Measurements from ENCODE around the gene CCDC63. TPM values are rescaled to one million over a fixed set of nuclear protein-coding genes. Genes with fewer than 3 reads are reported as not detected.

Gene CCDC63
- polyA plus RNA-seq, 1 of the 3 experiments (the other 2 are of a cell fraction), result not detected

GRCh38 chr12:110935588-110935987 is 88.8 kb downstream of the CCDC63 start:
- Histone ChIP-seq H3K79me2 (ENCODE audit: insufficient read depth) (no peaks in the 10 kb centered on the region), H3K4me2 (no peak overlapping the region), H3K9ac (no peak overlapping the region), H3K36me3 (replicated peaks in 1 of 2; ENCODE audit: control insufficient read depth in 1 of 2, insufficient read depth in 2 of 2, low read length in 1 of 2) (no peaks in the 10 kb centered on the region), H3K27ac (ENCODE audit: low read depth in 2 of 2, low read length in 1 of 2) (no peak overlapping the region), H3K27me3 (ENCODE audit: insufficient read depth) (no peaks in the 10 kb centered on the region), H3F3A (replicated peaks; ENCODE audit: insufficient read depth) (peaks cover 3% of the 10 kb centered on the region), H2AFZ (ENCODE audit: low read depth) (no peak overlapping the region), H3K4me1 (ENCODE audit: control insufficient read depth in 1 of 2, insufficient read depth in 2 of 2, low read depth in 1 of 2, low read length in 1 of 2) (no peaks in the 10 kb centered on the region; a peak in 1 of 4 replicates), H3K9me3 (no peaks in the 10 kb centered on the region), H3K4me3 (ENCODE audit: low read depth in 2 of 2, low read length in 1 of 2) (no peak overlapping the region), H3K9me2 (no peaks in the 10 kb centered on the region), H4K20me1 (ENCODE audit: insufficient read depth) (no peaks in the 10 kb centered on the region)
- TF ChIP-seq TEAD4 (IDR thresholded peaks at IDR 0.05; ENCODE audit: borderline replicate concordance, insufficient read depth), result no peak
- TF ChIP-seq POLR2AphosphoS5 (IDR thresholded peaks at IDR 0.05; ENCODE audit: low read depth, low read length), result no peak
- TF ChIP-seq, protein P1, sequence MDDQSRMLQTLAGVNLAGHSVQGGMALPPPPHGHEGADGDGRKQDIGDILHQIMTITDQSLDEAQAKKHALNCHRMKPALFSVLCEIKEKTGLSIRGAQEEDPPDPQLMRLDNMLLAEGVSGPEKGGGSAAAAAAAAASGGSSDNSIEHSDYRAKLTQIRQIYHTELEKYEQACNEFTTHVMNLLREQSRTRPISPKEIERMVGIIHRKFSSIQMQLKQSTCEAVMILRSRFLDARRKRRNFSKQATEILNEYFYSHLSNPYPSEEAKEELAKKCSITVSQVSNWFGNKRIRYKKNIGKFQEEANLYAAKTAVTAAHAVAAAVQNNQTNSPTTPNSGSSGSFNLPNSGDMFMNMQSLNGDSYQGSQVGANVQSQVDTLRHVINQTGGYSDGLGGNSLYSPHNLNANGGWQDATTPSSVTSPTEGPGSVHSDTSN (IDR thresholded peaks at IDR 0.05), result no peak
- no peak for TF ChIP-seq NRF1 (IDR thresholded peaks at IDR 0.05; ENCODE audit: low read depth, low read length)
- no peak for TF ChIP-seq NFIC (IDR thresholded peaks at IDR 0.05; ENCODE audit: borderline replicate concordance)
- TF ChIP-seq RCOR1 (IDR thresholded peaks at IDR 0.05; ENCODE audit: low read length), result no peak
- no peak for TF ChIP-seq GABPA (IDR thresholded peaks at IDR 0.05; ENCODE audit: low read depth)
- no peak for TF ChIP-seq MEF2A (IDR thresholded peaks at IDR 0.05; ENCODE audit: borderline replicate concordance, low read depth)
- no peak for TF ChIP-seq CHD2 (IDR thresholded peaks at IDR 0.05; ENCODE audit: low read length, partially characterized antibody)
- no peak for TF ChIP-seq RFX5 (IDR thresholded peaks at IDR 0.05; ENCODE audit: low read length)
- TF ChIP-seq FOSL2 (IDR thresholded peaks at IDR 0.05; ENCODE audit: borderline replicate concordance, low read depth), result no peak
- TF ChIP-seq EP300 (IDR thresholded peaks at IDR 0.05; ENCODE audit: borderline replicate concordance in 1 of 2, low read depth in 1 of 2, low read length in 1 of 2), result no peak
- TF ChIP-seq GATA2 (CRISPR knock-in tag; IDR thresholded peaks at IDR 0.05), result no peak
- TF ChIP-seq, protein P2, sequence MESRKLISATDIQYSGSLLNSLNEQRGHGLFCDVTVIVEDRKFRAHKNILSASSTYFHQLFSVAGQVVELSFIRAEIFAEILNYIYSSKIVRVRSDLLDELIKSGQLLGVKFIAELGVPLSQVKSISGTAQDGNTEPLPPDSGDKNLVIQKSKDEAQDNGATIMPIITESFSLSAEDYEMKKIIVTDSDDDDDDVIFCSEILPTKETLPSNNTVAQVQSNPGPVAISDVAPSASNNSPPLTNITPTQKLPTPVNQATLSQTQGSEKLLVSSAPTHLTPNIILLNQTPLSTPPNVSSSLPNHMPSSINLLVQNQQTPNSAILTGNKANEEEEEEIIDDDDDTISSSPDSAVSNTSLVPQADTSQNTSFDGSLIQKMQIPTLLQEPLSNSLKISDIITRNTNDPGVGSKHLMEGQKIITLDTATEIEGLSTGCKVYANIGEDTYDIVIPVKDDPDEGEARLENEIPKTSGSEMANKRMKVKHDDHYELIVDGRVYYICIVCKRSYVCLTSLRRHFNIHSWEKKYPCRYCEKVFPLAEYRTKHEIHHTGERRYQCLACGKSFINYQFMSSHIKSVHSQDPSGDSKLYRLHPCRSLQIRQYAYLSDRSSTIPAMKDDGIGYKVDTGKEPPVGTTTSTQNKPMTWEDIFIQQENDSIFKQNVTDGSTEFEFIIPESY (IDR thresholded peaks at IDR 0.05; ENCODE audit: borderline replicate concordance, low read depth), result no peak
- TF ChIP-seq, protein P3, sequence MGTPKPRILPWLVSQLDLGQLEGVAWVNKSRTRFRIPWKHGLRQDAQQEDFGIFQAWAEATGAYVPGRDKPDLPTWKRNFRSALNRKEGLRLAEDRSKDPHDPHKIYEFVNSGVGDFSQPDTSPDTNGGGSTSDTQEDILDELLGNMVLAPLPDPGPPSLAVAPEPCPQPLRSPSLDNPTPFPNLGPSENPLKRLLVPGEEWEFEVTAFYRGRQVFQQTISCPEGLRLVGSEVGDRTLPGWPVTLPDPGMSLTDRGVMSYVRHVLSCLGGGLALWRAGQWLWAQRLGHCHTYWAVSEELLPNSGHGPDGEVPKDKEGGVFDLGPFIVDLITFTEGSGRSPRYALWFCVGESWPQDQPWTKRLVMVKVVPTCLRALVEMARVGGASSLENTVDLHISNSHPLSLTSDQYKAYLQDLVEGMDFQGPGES (IDR thresholded peaks at IDR 0.05; ENCODE audit: low read depth, low read length), result no peak
- TF ChIP-seq MAX (IDR thresholded peaks at IDR 0.05; ENCODE audit: low read depth), result no peak
- no peak for TF ChIP-seq YY1 (IDR thresholded peaks at IDR 0.05; ENCODE audit: low read depth)
- CTCF ChIA-PET, result interaction anchor here (1.0 to 2.9 kb wide), 7 partner anchors 10 to 378 kb away, joined by 3 to 13 read pairs (median 4); no protein-coding TSS in a partner anchor
- POLR2A ChIA-PET, result interaction anchor here (0.7 kb wide), 1 partner anchor 87 kb away, joined by 3 read pairs; no protein-coding TSS in a partner anchor
- DNase-seq, result no peak
- WGBS (ENCODE audit: low lambda C conversion rate), result 88% methylated on average over 4 of the region's 4 CpGs

Measured in SK-N-SH (cell line).